ENCODE results near the gene UBA6.
A peak's percentile ranks its signal among the peaks of the same experiment; 100 is the strongest.
"Not testable (repeated sequence)": the region's sequence is repeated elsewhere in the genome, so short reads cannot be mapped to it uniquely, and the experiment has no call there.

UBA6 gene

DNA sequence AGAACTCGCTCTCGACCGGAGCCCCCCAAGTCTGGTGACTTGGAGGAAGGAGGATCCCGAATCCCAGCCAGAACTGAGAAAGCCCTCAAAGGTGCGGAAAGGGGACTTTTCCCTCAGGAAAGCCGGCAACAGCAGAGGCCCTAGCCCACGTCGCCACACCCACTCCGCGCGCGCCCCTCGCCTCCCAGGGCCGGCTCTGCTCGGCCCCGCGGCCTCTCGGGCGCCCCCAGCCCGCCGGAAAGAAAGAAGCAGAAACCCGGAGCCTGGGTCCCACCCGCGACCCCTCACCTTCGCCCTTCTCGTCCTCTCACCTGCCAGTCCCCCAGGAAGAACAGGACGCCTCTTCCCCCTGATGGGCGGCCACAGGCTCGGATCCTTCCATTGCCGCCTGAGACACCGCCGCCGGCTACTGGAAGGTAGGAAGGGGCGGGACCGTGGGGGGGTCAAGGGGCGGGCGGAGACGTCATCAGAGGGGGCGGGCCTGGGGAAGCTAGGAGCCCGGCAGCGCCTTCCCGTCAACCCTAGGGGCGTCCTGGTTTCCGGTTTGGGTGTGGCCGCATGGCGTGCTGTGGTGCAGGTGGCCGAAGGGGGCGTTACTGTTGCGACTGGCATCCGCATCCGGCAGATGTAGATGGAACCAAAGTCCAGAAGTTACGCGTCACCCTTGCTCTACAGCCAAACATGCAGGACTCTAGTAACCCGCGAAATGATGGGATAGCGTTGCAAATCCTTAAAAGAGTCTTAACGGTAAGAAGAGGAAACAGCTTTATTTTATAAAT, at the start of gene UBA6:
TSS of gene UBA6 (minus strand) at position 418 of the 779 bp plus-strand sequence. CDS start at position 382, 36 bp downstream.
- peak; percentile 93 to 94 for DNase-seq (ENCODE audit: low read depth in 2 of 2)

GRCh38 chr4:67750691-67751090, 49.7 kb upstream of the UBA6 start:
- DNase-seq (ENCODE audit: low read depth in 2 of 2) = no peak

DNA sequence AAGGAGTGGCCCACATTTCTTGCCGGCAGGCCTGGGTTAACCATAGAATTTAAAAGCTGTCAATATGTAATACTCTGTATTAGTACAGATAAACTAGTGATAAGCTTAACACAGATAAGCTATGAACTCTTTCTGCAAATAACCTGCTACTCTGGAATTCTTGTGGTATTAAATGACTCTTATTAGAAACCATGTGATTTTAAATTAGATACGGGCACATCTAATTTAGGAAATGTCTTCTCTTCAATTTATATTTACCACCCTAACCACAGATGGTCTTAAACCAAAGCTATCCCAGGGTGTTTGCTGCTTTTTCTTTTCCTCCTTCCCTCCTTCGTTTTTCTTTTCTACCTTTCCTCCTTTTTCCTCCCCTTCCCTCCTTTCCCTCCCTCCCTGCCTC, 48.3 kb upstream of the UBA6 start:
- DNase-seq (ENCODE audit: low read depth in 2 of 2) = no peak

- DNase-seq (ENCODE audit: low read depth in 2 of 2) = no peak
Observed at GRCh38 chr4:67746797-67747495, 46.0 kb upstream of the UBA6 start.

GRCh38 chr4:67744561-67745283, 43.8 kb upstream of the UBA6 start:
- DNase-seq (ENCODE audit: low read depth in 2 of 2) = no peak

DNA sequence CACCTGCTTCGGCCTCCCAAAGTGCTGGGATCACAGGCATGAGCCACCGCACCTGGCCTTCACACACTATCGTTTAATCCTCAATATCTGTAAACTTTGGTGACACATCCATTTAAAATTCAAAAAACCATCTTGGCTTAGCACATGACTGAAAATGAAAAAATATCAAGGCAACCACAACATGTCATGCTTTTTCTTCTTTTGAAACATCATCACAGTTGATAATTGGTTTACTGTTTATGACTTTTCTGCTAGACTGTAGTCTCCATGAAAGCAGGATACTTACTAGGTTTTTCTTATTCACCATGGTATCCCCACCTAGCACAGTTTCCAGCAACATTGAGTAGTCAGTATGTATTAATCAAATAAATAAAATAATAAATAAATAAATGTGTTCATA, 42.2 kb upstream of the UBA6 start:
- no peak for DNase-seq (ENCODE audit: low read depth in 2 of 2)

GRCh38 chr4:67736262-67736661, 35.3 kb upstream of the UBA6 start:
- DNase-seq (ENCODE audit: low read depth in 2 of 2) = no peak

GRCh38 chr4:67735325-67735724, 34.4 kb upstream of the UBA6 start:
- DNase-seq (ENCODE audit: low read depth in 2 of 2) = no peak

DNA sequence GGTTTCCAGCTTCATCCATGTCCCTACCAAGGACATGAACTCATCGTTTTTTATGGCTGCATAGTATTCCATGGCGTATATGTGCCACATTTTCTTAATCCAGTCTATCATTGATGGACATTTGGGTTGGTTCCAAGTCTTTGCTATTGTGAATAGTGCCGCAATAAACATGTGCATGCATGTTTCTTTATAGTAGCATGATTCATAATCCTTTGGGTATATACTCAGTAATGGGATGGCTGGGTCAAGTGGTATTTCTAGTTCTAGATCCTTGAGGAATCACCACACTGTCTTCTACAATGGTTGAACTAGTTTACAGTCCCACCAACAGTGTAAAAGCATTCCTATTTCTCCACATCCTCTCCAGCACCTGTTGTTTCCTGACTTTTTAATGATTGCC, 29.6 kb upstream of the UBA6 start:
- DNase-seq (ENCODE audit: low read depth in 2 of 2) = not testable (repeated sequence)

- DNase-seq (ENCODE audit: low read depth in 2 of 2) = no peak
Observed at GRCh38 chr4:67727124-67727850, 26.3 kb upstream of the UBA6 start.

GRCh38 chr4:67725981-67726380, 25.0 kb upstream of the UBA6 start:
- DNase-seq (ENCODE audit: low read depth in 2 of 2) = no peak

DNA sequence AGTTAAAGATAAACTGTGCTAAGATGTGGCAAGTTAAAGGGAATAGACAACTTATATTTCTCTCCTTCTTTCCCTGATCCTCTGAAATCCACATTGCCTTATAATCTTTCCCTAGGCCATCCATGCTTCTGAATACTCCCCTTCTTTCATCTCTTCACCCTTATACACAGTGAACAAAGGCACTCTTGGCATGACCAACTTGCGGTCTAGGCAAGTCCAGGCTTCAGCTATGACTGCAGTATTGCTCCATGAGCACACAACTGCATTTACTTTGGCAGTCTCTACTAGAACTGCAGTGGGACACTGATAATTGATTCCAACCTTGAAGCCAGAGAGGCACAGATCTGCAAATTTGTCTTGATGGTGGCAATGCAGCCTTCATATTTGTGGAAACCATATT, 24.2 kb upstream of the UBA6 start:
- DNase-seq (ENCODE audit: low read depth in 2 of 2) = no peak

- no peak for DNase-seq (ENCODE audit: low read depth in 2 of 2)
Observed at GRCh38 chr4:67723949-67724348, 23.0 kb upstream of the UBA6 start.

DNA sequence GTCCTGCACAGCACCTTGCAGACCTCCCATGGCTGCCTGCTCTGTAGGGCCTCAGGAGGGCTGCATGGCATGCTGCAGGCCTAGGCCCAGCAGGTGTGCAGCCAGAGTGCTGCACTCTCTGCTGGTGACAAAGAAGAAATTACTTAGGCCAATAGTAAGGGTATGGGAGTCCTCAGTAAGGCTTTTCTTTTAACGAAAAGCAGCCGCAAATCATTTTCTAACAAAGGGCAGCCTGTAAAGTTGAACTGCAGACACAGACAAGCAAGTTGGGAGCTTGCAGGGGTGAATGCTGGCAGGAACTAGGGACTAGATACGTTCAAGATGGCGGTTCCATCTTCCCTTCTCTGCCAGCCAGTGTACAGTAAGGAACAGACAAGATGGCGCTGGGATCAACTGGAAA, 22.4 kb upstream of the UBA6 start:
- DNase-seq (ENCODE audit: low read depth in 2 of 2) = no peak

- DNase-seq (ENCODE audit: low read depth in 2 of 2) = no peak
Observed at GRCh38 chr4:67721770-67722597, 21.0 kb upstream of the UBA6 start.

GRCh38 chr4:67721315-67721769, 20.4 kb upstream of the UBA6 start:
- no peak for DNase-seq (ENCODE audit: low read depth in 2 of 2)

DNA sequence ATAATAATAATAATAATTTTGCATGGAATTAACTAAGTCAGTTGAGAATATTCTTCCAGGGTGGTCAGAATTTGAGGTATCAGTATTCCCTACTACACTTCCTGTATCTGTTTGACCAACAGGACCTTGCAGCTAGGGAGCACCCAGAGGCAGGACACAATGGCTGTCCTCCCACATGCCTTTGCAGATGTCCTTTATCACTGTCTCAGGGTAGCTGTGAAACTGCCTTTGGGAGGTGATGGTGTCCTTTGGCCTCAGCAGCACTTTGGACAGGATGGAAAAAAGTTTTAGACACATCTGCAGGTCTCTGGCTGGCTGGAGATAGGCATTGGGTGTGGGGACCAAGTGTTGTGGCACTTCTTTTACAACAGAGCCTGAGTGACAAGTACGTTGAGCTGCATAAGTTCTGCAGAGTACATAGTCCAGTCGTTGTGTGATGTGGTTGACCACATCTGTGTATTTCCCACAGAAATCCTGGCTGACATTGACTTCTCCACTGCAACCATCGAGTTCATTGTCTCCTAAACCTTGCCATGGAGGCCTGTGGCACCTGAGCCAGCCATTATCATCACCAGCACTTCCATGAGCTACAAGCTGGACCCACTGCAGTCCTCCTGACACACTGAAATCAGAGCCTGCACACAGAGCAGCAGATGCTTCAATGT, 19.1 kb upstream of the UBA6 start:
- no peak for DNase-seq (ENCODE audit: low read depth in 2 of 2)

DNA sequence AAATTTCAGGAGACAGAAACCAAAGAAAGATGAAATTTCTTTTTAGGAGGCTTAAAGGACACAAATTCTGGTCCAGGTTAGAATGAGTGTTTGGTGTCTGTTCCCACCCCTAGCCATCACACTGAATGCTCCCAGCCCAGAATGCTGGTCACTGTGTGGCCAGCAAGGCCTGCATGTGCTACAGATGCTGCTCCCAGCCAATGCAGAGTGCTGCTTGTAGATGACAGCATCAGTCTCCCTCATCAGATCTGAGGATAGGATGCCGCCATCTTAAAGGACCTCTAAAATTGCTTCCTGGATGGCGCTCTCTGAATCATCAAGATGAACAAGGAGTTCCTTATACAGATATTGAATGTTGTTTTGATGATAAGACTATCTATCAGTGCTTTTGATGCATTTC, 17.9 kb upstream of the UBA6 start:
- DNase-seq (ENCODE audit: low read depth in 2 of 2) = no peak

- no peak for DNase-seq (ENCODE audit: low read depth in 2 of 2)
Observed at GRCh38 chr4:67717586-67717985, 16.6 kb upstream of the UBA6 start.

GRCh38 chr4:67714955-67715354, 14.0 kb upstream of the UBA6 start:
- DNase-seq (ENCODE audit: low read depth in 2 of 2) = no peak

DNA sequence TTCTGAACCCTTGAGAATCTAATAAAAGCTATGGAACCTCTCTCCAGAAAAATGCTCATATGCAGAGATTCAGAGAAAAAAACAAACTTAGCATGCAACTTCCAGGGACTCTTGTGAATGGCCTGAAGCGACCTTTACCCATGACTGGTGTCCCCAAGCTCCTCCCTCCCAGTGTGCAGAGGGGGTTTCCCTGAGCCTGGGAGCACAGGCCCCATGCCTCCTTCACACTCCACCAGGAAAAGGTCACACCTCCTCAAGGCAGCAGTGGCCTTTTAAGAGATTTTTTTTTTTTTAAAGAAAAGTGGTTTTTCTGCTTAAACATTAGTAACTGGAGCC, 13.3 kb upstream of the UBA6 start:
- DNase-seq (ENCODE audit: low read depth in 2 of 2) = peak; percentile 14 to 53
